Keratinocyte (primary cell): Measurements from ENCODE around the gene RDH13.

Source experiments
- EZH2 ChIP-seq: IDR thresholded peaks from one replicate; pipeline ENCODE4 v1.6.1; 2012; ENCODE audit warnings: inconsistent platforms, mild to moderate bottlenecking, low read length, moderate library complexity
- TF ChIP-seq, protein P1 (sequence below), 3 experiments: IDR thresholded peaks in 1 of 3; conservative IDR thresholded peaks in 1 of 3; optimal IDR thresholded peaks in 1 of 3; 2 replicates in 2 of 3; 3 replicates in 1 of 3; pipeline versions ENCODE3 to v1.5.1; 2011; ENCODE audit warnings: low read length in 3 of 3, mild to moderate bottlenecking in 3 of 3, moderate library complexity in 2 of 3, control low read depth in 1 of 3, inconsistent platforms in 1 of 3; ENCODE audit not compliant: insufficient read depth in 2 of 3; ENCODE audit errors: extremely low read depth in 1 of 3

DNA sequence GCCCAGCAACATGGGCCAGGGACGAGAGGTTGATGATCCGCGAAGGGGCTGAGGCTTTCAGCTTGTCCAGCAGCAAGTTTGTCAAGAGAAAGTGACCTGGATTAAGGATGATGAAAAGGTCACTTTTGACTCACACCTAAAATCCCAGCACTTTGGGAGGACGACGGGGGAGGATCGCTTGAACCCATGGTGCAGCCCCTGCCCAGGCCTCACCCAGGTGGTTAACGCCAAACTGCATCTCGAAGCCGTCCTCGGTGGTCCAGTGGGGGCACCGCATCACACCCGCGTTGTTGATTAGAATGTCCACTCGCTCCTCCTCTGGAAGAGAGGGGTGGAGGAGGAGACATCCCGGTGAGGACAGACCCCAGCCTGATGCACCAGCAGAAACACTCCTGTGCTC is 14.5 kb downstream of the RDH13 start:
- TF ChIP-seq, protein P1, sequence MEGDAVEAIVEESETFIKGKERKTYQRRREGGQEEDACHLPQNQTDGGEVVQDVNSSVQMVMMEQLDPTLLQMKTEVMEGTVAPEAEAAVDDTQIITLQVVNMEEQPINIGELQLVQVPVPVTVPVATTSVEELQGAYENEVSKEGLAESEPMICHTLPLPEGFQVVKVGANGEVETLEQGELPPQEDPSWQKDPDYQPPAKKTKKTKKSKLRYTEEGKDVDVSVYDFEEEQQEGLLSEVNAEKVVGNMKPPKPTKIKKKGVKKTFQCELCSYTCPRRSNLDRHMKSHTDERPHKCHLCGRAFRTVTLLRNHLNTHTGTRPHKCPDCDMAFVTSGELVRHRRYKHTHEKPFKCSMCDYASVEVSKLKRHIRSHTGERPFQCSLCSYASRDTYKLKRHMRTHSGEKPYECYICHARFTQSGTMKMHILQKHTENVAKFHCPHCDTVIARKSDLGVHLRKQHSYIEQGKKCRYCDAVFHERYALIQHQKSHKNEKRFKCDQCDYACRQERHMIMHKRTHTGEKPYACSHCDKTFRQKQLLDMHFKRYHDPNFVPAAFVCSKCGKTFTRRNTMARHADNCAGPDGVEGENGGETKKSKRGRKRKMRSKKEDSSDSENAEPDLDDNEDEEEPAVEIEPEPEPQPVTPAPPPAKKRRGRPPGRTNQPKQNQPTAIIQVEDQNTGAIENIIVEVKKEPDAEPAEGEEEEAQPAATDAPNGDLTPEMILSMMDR (optimal IDR thresholded peaks at IDR 0.05 in 1 of 3, IDR thresholded peaks at IDR 0.05 in 1 of 3, conservative IDR thresholded peaks at IDR 0.05 in 1 of 3; ENCODE audit: extremely low read depth in 1 of 3, insufficient read depth in 2 of 3, low read length in 3 of 3): no peak
- TF ChIP-seq EZH2: no peak
